Motor neuron (in vitro differentiated cells): ENCODE results near the gene RELN. TPM values are rescaled to one million over a fixed set of nuclear protein-coding genes. Genes with fewer than 3 reads are reported as not detected.

Source experiments
- ATAC-seq, 8 experiments: fragments of 200-7000 bp; cut with Tn5 transposase; replicated peaks in 6 of 8; 2 replicates each; pipeline ENCODE4 v1.8.0; 2021; ENCODE audit warnings: mild to moderate bottlenecking in 8 of 8, moderate library complexity in 8 of 8
- H3K27ac ChIP-seq, 2 donors: fragments of 250-450 bp; sonication (Bioruptor Pico); 2 replicates each; pipeline ENCODE4 v1.9.0; 2021; ENCODE audit warnings: antibody characterized with exemption in 2 of 2, mild to moderate bottlenecking in 2 of 2, moderate library complexity in 1 of 2
- H3K4me1 ChIP-seq, 2 donors: fragments of 250-450 bp; sonication (Bioruptor Pico); replicated peaks in 1 of 2; 2 replicates each; pipeline ENCODE4 v1.6.1; 2021; ENCODE audit warnings: antibody characterized with exemption in 2 of 2, mild to moderate bottlenecking in 2 of 2, moderate library complexity in 1 of 2
- H3K4me3 ChIP-seq, 5 donors: fragments of 250-450 bp; sonication (Bioruptor Pico); 2 replicates each; pipeline ENCODE4 v1.9.0; 2021; ENCODE audit warnings: antibody characterized with exemption in 5 of 5, mild to moderate bottlenecking in 5 of 5, moderate library complexity in 4 of 5
- WGBS, 10 experiments: fragments of 450-650 bp; shearing (Covaris generic); methylation state at CpG; one replicate each; pipeline ENCODE4 v1.0.0; 2022; 5-methylcytosine and 5-hydroxymethylcytosine counted together
- in situ Hi-C, 9 experiments: fragments of 400-800 bp; cut with MboI; loops; one replicate each; pipeline ENCODE4 v1.15.0; 2021; ENCODE audit warnings: low sequenced_read_pairs in 9 of 9, low pct_unique_long_range_greater_than_20kb in 2 of 9; ENCODE audit not compliant: unreplicated experiment in 9 of 9
- total RNA-seq, 8 experiments: library from RNA; unstranded; fragments of 300-600 nt; gene quantifications; 2 replicates each; pipeline versions ENCODE4 v1.2.3 to v1.2.4, GENCODE V29; 2022

RELN gene
- total RNA-seq, 8 experiments from 2014 or later, result 0.36 to 72.9 (median 35.2) TPM

DNA sequence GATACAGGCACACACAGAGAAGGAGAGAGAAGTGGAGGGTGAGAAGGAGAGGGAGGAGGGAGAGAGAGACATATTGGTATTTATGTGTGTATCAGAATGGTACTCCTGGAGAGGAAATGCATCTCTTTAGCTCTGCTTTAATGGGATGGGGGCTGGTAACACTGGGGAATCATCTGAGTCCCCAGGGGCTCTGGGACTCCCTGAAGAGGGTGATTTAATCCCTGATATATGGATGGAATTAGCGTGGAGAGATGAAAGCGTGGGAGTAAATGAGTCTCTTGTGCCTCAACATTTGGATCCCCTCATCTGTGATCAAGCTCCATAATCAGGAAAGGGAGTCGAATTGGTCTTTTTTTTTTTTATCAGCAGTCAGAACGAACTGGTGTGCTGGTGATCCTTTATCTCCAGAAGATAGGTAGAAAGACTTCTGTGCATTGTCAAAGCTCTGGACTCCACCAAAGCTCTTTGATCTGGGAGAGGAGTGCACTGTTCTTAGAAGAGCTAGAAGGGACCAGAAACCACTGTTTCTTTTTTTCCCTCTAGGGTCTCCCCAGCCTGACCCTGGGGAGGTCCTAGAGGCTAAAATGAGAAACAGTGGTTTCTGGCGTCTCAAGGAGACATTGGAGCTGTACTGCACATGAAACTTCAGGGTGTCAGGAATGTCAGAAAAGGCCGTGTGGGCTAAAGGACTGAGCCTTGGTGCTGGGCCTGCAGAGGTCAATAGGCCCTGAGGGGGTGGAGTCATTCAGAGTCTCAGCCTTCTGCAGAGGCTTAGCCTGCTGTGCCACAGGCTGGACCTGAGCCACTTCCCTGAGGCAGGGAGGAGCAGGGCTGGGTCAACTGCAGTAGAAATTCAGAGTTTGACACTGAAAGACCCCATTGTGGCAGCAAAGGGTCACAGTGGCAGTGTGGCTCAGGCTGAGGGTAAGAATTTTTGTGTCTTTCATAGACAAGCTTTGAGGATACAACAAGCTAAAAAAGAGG, 309.0 kb downstream of the RELN start:
- Histone ChIP-seq H3K4me1 (peaks cover 5% of the 10 kb centered on the region in 2 donors), H3K4me3 (no peak overlapping the region), H3K27ac (no peak overlapping the region)
- WGBS, 10 experiments, result 46 to 100% (median 73%) methylated on average over 1 to 5 of the region's 6 CpGs; no CpG with 5 or more reads in 2 of the 10 experiments
- peak in 2 of 8 experiments; percentile 20 to 31 for ATAC-seq
- in situ Hi-C loops, result no loop called here

DNA sequence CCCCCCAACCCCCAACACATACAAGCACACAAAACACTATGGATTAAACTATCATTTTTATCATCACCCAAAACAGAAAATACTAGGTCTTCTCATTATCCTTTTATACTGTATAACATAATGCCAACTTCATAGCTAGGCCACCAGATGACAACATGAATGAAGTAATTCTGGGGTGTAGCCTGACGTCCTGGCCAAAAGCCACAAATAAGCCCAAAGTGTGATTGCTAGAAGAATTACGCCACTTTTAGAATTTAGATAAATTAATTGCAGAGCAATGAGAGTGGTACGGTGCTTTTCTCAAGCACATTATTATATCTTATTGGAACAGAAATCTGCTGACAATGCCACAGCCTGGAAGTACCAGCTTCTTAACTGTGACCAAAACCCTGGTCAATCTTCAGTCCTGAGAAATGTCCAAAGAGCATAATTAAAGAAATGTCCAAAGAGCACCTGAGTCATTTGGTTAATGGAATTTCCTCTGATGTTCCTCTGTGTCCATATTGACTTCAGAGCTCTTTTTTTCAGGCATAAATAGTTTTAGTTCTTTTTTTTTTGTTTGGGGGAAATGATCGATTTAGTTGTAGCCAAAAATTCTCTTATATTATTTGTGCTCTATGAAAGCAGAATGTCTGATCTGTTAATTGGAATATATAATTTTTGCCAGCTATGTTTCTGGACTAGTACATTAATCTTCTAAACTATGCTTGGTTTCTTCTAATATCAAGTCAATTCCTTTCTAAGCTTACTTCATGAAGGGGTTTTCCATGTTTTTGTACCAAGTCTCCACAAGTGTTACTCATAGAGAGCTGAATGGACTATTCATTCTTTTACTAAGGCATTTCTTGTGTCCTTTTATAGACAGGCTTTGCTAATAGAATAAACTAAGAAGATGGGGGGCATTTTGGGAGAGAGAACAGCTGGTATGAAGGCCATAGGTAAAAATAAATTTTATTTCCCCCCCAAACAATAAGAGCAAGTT, 310.0 kb downstream of the RELN start:
- in situ Hi-C loops, result no loop called here
- Histone ChIP-seq H3K4me3 (no peak overlapping the region), H3K27ac (no peak overlapping the region), H3K4me1 (peaks cover 5 to 6% of the 10 kb centered on the region in 2 donors)
- ATAC-seq, result no peak
- WGBS, 10 experiments, result 10 to 100% (median 78%) methylated on average over 1 to 4 of the region's 4 CpGs; no CpG with 5 or more reads in 1 of the 10 experiments

DNA sequence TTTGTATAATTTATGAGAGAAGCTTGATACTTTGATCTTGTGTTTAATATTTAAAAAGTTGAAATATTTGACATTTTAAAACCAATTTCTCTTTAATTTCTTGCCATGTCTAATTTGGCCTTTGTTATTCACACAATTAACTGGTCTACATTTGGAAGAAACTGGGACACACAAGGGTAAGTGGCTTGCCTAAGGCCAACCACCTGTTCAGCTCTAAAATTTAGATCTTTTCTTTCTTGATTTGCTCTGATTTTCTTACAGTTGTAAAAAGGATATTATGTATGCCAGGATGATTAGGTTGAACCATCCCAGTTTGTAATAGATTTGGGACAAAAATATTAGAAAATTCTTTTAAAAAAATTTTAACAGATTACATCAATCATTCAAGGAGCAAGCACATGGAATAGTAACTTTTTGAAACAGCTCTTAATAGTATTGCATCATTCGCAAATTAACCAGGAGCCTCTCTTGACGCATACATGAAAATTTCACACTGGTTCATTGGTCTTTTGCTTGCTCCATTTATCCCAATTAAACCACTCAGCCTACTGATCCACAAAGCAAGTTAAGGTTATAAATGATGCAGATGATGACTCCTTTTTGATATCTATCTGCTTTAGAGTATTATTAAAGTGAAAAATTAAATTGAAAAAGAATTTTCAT, 321.0 kb downstream of the RELN start:
- in situ Hi-C loops, result no loop called here
- Histone ChIP-seq H3K27ac (no peak overlapping the region), H3K4me3 (no peak overlapping the region), H3K4me1 (no peaks in the 10 kb centered on the region)
- 67 to 100% (median 94%) methylated on average over 1 to 2 of the region's 2 CpGs; no CpG with 5 or more reads in 1 of the 10 experiments for WGBS, 10 experiments
- peak in 1 of 8 experiments; percentile 26 for ATAC-seq

DNA sequence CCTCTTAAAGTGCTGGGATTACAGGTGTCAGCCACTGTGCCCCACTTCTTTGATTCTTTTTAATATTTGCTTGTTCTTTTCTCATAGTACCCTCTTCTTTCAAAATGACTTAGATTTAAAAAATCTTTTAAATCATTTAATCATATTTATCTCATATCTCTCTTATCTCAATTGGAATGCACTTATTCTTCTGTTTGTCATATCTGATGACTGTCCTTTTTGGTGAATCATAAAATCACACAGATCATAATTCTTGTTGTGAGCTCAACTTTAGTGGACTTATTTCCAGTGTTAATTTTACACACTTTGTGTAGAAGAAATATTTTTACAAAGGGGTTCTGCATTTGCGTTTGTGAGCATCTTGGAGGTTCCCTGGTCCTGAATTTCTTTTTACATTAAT, 323.1 kb downstream of the RELN start:
- WGBS, 10 experiments, result 33 to 100% (median 85%) methylated on average over 1 of the region's 1 CpG; no CpG with 5 or more reads in 1 of the 10 experiments
- in situ Hi-C loops, result no loop called here
- no peak for ATAC-seq

DNA sequence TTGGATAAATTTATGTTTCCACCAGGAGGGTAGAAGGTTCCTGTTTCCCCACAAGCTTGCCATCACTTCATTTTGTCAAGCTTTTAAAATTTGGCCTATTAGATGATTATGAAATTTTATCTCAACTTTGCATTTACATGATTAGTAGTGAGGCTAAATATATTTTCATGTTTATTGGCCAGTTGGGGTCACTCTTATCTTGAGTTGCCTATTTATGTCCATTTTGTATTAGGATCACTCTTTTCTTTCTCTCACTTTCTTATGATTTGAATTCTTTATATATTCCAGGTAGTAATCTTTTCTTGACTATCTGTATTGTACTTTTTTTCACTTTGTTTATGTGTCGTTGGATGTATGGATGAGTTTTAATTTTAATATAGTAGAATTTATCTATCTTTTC, 324.9 kb downstream of the RELN start:
- ATAC-seq, result no peak
- Histone ChIP-seq H3K4me3 (no peak overlapping the region), H3K27ac (no peak overlapping the region), H3K4me1 (no peaks in the 10 kb centered on the region)
- WGBS, 10 experiments, result 10 to 100% (median 83%) methylated on average over 1 of the region's 1 CpG; no CpG with 5 or more reads in 1 of the 10 experiments
- in situ Hi-C loops, result no loop called here

More for the DNA sequence above, 323.1 kb downstream of the RELN start:
- Histone ChIP-seq H3K4me3 (no peak overlapping the region), H3K27ac (no peak overlapping the region), H3K4me1 (no peaks in the 10 kb centered on the region)

DNA sequence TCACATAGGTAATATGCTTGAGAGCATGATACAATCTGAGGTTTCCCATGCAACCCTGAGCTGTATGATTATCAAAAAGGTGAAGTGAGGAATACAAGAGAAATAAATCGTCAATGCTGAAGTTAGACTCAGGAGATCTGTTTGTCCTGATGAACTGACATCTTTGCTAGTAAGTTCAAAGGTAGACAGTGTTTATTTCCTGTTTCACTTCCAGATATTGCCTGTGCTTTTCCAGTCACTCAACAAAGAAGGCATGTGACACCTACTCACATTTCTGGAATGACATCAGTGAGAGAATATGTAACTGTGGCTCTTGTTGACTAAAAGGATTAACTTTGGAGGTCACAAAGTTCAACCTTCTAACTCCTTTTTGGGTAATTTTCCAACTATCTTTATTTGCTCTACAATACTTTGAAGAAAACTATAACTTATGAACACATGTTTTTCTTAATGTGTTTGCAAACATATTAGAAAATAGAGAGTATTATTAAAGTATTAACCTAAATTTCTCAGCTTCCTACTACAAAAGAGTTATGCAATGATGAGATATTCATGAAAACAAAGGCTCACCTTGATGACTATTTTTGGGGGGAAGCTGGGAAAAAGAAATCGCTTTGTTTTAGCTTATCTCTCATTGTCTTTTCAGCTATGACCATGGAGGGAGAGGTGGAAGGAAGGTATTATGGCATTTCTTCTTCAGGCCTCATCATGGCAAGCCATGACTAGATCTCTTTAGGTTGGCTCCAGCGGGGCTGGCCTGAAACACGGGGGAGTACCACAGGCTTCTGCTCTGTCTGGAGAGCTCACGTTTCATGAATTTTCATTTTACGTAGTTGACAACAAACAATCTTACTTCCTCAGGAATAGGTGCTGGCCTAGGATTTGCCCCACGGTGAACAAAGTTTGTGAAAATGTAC, 328.7 kb downstream of the RELN start:
- WGBS, 10 experiments, result 47 to 100% (median 86%) methylated on average over 1 to 6 of the region's 7 CpGs
- in situ Hi-C loops, result no loop called here
- Histone ChIP-seq H3K27ac (no peak overlapping the region), H3K4me1 (no peaks in the 10 kb centered on the region), H3K4me3 (no peak overlapping the region)
- peak in 3 of 8 experiments; percentile 60 to 68 (median 63) for ATAC-seq

DNA sequence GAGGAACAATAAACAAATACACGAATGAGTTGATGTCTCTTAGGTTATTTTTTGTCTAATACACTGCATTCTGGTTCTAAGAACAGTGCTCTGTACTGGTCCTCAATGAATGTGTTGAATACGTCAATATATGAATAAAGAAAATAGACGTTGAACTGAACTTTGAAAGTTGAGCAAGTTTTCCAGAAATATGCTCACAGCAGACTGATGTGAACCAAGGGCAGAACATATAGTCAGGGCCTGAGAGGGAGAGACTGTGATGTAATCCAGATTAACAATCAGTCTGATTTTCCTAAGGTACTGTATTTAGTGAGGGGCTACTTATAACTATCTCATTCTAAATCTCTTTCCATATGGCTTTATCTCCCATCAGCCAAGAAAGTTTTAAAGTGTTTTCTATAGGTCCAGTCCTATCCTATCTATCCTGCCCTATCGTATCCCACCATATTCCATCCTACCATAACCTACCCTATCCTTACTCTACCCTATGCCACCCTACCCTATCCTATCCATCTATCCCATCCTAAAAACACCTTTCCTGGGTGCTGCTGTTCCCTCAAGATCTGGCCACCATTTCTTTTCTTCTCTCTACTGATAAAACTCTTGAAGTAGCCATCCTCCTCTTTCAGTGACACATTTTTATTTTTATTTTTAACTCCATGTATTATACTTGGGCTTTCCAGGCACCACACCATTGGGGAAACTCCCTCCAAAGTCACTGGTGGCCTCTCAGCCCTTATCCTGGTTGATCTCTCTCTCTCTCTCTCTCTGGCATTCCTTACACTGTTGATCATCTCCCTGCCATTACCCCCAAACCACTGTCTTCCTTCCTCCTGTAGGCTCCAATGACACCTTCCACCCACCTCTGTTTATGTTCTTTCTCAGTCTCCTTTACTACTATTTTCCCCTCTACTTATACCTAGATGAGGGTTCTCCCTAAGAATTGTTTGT, 331.1 kb downstream of the RELN start:
- in situ Hi-C loops, result no loop called here
- no peak for ATAC-seq
- Histone ChIP-seq H3K27ac (no peak overlapping the region), H3K4me1 (no peaks in the 10 kb centered on the region), H3K4me3 (no peak overlapping the region)
- WGBS, 10 experiments, result 31 to 92% (median 71%) methylated on average over 1 to 4 of the region's 4 CpGs

DNA sequence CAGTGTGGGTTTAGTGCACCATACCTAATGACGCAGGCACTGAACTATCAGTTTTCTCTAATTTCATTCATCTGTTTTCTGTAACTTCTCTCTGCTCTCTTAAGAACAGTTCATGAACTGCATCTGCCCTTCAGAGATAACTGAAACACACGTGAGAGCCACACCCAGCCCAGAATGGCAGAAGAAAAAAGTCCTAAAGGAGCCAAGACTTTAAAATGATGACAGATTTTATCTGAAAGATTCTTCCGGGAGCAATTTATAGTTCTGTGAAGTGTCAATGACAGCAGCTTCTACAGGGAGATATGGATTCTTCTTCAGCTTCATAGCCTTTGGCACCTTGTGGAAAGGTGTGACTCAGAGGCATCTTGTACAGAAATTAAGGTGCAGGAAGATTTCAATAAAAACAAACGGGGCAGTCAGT, 332.0 kb downstream of the RELN start:
- WGBS, 10 experiments, result 20 to 100% (median 72%) methylated on average over 1 to 4 of the region's 4 CpGs; no CpG with 5 or more reads in 1 of the 10 experiments
- no peak overlapping the region for H3K27ac ChIP-seq
- H3K4me3 ChIP-seq, result no peak overlapping the region
- in situ Hi-C loops, result no loop called here
- peaks cover 0 to 1% of the 10 kb centered on the region in 2 donors for H3K4me1 ChIP-seq
- ATAC-seq, result no peak

DNA sequence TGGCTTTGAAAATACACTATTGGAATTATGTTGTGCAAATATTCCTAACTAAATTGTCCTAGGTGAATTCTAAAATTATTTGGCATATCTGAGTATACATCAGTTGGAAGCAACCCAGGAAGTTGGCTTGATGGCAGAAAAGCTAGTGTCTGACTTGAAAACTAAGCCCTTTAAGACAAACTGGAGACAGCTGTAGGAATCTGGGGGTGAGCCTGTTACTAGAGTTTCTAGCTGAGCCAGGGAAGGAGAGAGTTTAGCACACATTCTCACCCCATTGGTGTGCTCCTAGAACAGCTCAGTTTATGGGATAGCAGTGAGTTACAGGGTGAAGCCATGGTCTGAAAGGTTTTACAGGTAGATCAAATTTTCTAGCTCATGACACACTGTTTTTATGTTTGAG, 333.2 kb downstream of the RELN start:
- Histone ChIP-seq H3K4me3 (no peak overlapping the region), H3K4me1 (peaks cover 0 to 14% of the 10 kb centered on the region in 2 donors), H3K27ac (no peak overlapping the region)
- in situ Hi-C loops, result no loop called here
- no peak for ATAC-seq

DNA sequence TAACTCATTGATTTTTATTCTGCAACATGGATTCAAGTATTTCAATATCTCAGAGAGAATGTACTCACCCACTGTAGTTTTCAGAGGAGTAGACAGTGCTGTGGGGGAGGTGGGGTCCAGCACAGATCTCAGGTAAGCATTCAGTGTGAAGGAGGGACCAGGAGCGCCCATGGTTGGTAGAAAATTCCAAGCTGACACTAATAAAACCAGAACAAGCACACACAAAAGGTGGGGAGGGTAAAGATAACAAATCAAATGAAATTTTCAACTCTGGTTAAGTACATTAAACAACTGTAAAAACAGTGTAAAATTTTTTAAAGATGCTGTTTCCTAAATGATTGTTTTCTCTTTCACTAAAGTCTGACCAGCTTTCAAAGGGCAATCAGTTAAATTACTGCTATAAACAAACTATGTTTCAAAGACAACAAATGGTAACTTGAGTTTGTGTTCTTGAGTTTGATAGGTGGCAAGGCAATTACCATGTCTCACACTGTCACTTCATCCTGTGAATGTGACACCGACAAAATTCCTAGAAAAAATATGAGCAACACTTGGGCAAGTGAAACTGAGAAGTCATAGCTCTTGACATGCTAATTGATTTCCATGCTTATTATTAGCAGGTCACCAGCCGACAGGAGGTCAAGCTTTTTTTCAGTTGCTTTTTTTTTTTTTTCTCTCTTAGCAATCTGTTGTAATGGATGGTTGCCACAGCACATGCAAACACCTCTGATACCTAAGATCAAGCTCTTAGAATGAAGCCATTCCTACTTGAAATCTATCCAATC, 337.7 kb downstream of the RELN start:
- in situ Hi-C loops, result no loop called here
- no peak overlapping the region for H3K27ac ChIP-seq
- H3K4me1 ChIP-seq, result peaks cover 0 to 14% of the 10 kb centered on the region in 2 donors
- WGBS, 10 experiments, result 3 to 83% (median 41%) methylated on average over 2 to 3 of the region's 3 CpGs; no CpG with 5 or more reads in 1 of the 10 experiments
- H3K4me3 ChIP-seq, result no peak overlapping the region
- peak in 4 of 8 experiments; percentile 25 to 67 (median 42) for ATAC-seq
